ENCODE measurements around the gene NOC4L.

- no peak for TF ChIP-seq CTCF (IDR thresholded peaks at IDR 0.05; ENCODE audit: insufficient read depth, low read depth, low read length)
- no peak for TF ChIP-seq EZH2 (IDR thresholded peaks at IDR 0.05; ENCODE audit: insufficient read depth, low read length)
Observed at GRCh38 chr12:132139912-132140311, 4.3 kb upstream of the NOC4L start.
